DND-41 (cell line): ENCODE results near the gene TERB2.
"Not testable (repeated sequence)": the region's sequence is repeated elsewhere in the genome, so short reads cannot be mapped to it uniquely, and the experiment has no call there.

Experiments used
- ATAC-seq: fragments of 200-7000 bp; cut with Tn5 transposase; 3 replicates; pipeline ENCODE4 v1.9.1; 2021; ENCODE audit warnings: low read depth; ENCODE audit not compliant: insufficient read depth
- DNase-seq: peaks from one replicate; pipeline ENCODE4 v3.0.0-alpha.2; 2020
- H2AFZ ChIP-seq: 2 replicates; pipeline ENCODE4 v1.6.0; 2012; ENCODE audit warnings: low read depth, low read length
- H3K27ac ChIP-seq: 2 replicates; pipeline ENCODE4 v1.5.1; 2012; ENCODE audit warnings: low read length, inconsistent platforms
- H3K27me3 ChIP-seq: fragments of 200-600 bp; sonication (generic); 2 replicates; pipeline ENCODE4 v1.6.0; 2012; ENCODE audit warnings: low read length, mild to moderate bottlenecking, inconsistent platforms; ENCODE audit not compliant: insufficient read depth, poor library complexity
- H3K36me3 ChIP-seq: 2 replicates; pipeline ENCODE4 v1.5.1; 2012; ENCODE audit warnings: low read length, inconsistent platforms; ENCODE audit not compliant: insufficient read depth
- H3K4me1 ChIP-seq: 2 replicates; pipeline ENCODE4 v1.5.1; 2012; ENCODE audit warnings: mild to moderate bottlenecking, low read length; ENCODE audit not compliant: insufficient read depth
- H3K4me2 ChIP-seq: 2 replicates; pipeline ENCODE4 v1.6.0; 2012; ENCODE audit warnings: mild to moderate bottlenecking, moderate library complexity, low read length, inconsistent platforms; ENCODE audit not compliant: insufficient read depth
- H3K4me3 ChIP-seq, 2 experiments: fragments of 200-600 bp in 1 of 2; shearing (Covaris generic) in 1 of 2; 2 replicates each; pipeline ENCODE4 v1.5.1; 2012 to 2016; ENCODE audit warnings: inconsistent platforms in 2 of 2, low read length in 2 of 2, mild to moderate bottlenecking in 2 of 2, low read depth in 1 of 2, moderate library complexity in 1 of 2
- H3K79me2 ChIP-seq: 2 replicates; pipeline ENCODE4 v1.6.0; 2012; ENCODE audit warnings: low read length, inconsistent platforms; ENCODE audit not compliant: insufficient read depth
- H3K9ac ChIP-seq: 2 replicates; pipeline ENCODE4 v1.6.0; 2012; ENCODE audit warnings: low read depth, mild to moderate bottlenecking, inconsistent platforms, low read length, moderate library complexity
- H3K9me3 ChIP-seq: 2 replicates; pipeline ENCODE4 v1.5.1; 2012; ENCODE audit warnings: low read length, moderate library complexity, mild to moderate bottlenecking, inconsistent platforms; ENCODE audit not compliant: insufficient read depth, severe bottlenecking
- H4K20me1 ChIP-seq: 2 replicates; pipeline ENCODE4 v1.6.0; 2012; ENCODE audit warnings: low read length; ENCODE audit not compliant: insufficient read depth
- EZH2 ChIP-seq: IDR thresholded peaks from 3 replicates; pipeline ENCODE4 v1.6.1; 2012; ENCODE audit warnings: borderline replicate concordance, low read depth, mild to moderate bottlenecking, moderate library complexity, low read length, inconsistent platforms; ENCODE audit not compliant: severe bottlenecking
- TF ChIP-seq, protein P1 (sequence below): IDR thresholded peaks from 2 replicates; pipeline ENCODE4 v1.5.1; 2012; ENCODE audit warnings: borderline replicate concordance, low read length, moderate library complexity, mild to moderate bottlenecking; ENCODE audit not compliant: poor library complexity, severe bottlenecking; ENCODE audit errors: extremely low read depth

The TERB2 gene

GRCh38 chr15:44988870-44989219 lies 32.4 kb downstream of the TERB2 start:
- H3K27ac ChIP-seq, H3K9me3 ChIP-seq, H4K20me1 ChIP-seq, H3K4me2 ChIP-seq, ATAC-seq, H3K4me1 ChIP-seq, H3K9ac ChIP-seq, H3K4me3 ChIP-seq, H3K27me3 ChIP-seq, H3K36me3 ChIP-seq, DNase-seq, H2AFZ ChIP-seq, H3K79me2 ChIP-seq: not testable (repeated sequence)

DNA sequence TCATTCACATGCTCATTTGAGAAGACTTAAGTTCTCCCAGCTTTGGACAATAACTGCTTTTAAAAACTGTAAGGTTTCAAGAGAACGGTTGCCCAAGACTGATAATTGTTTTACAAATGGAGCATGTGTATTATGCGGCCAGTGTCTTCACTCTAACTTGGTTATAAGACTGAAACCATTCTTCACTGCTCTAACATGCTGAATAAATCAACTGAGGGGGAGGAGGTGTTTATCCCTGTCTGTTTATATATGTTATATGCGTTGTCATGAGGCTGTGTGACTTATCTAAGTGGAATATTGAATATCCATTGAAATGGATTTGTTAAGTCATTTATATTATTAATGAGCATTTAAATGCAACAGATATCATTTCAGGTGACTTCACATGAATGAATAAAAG lies 41.1 kb downstream of the TERB2 start:
- not testable (repeated sequence) for H3K27me3 ChIP-seq, H3K4me1 ChIP-seq, H3K79me2 ChIP-seq, H2AFZ ChIP-seq, H3K36me3 ChIP-seq, DNase-seq, H3K9me3 ChIP-seq, H3K9ac ChIP-seq, H3K4me2 ChIP-seq, ATAC-seq, H3K4me3 ChIP-seq, H4K20me1 ChIP-seq, H3K27ac ChIP-seq

DNA sequence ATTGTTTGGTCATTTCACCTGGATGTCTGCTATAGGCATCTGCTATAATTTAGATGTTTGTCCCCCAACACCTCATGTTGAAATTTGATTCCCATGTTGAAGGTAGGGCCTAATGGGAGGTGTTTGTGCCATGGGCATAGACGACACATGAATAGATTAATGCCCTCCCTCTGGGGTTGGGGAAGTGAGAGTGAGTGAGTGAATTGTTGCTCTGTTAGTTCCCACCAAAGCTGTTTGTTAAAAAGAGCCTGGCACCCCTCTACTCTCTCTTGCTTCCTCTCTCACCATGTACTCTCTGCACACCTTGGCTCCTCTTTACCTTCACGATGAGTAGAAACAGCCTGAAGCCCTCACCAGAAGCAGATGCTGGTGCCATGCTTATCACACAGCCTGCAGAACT lies 42.6 kb downstream of the TERB2 start:
- Histone ChIP-seq H4K20me1 (no peaks in the 10 kb centered on the region), H3K27me3 (no peaks in the 10 kb centered on the region), H3K4me1 (no peaks in the 10 kb centered on the region), H3K9me3 (no peaks in the 10 kb centered on the region), H3K9ac (no peak overlapping the region), H3K27ac (no peak overlapping the region), H3K36me3 (no peaks in the 10 kb centered on the region), H3K4me3 (no peak overlapping the region), H2AFZ (no peak overlapping the region), H3K4me2 (no peak overlapping the region), H3K79me2 (no peaks in the 10 kb centered on the region)
- ATAC-seq (no peak), DNase-seq (no peak)
- TF ChIP-seq, protein P1, sequence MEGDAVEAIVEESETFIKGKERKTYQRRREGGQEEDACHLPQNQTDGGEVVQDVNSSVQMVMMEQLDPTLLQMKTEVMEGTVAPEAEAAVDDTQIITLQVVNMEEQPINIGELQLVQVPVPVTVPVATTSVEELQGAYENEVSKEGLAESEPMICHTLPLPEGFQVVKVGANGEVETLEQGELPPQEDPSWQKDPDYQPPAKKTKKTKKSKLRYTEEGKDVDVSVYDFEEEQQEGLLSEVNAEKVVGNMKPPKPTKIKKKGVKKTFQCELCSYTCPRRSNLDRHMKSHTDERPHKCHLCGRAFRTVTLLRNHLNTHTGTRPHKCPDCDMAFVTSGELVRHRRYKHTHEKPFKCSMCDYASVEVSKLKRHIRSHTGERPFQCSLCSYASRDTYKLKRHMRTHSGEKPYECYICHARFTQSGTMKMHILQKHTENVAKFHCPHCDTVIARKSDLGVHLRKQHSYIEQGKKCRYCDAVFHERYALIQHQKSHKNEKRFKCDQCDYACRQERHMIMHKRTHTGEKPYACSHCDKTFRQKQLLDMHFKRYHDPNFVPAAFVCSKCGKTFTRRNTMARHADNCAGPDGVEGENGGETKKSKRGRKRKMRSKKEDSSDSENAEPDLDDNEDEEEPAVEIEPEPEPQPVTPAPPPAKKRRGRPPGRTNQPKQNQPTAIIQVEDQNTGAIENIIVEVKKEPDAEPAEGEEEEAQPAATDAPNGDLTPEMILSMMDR = no peak
- no peak for TF ChIP-seq EZH2

- not testable (repeated sequence) for ATAC-seq, H3K9me3 ChIP-seq, H3K79me2 ChIP-seq, H2AFZ ChIP-seq, H3K9ac ChIP-seq, H3K36me3 ChIP-seq, H3K4me3 ChIP-seq, H3K4me1 ChIP-seq, H3K27me3 ChIP-seq, H4K20me1 ChIP-seq, H3K4me2 ChIP-seq, H3K27ac ChIP-seq, DNase-seq
These were observed 44.7 kb downstream of the TERB2 start for GRCh38 chr15:45001180-45001579.

DNA sequence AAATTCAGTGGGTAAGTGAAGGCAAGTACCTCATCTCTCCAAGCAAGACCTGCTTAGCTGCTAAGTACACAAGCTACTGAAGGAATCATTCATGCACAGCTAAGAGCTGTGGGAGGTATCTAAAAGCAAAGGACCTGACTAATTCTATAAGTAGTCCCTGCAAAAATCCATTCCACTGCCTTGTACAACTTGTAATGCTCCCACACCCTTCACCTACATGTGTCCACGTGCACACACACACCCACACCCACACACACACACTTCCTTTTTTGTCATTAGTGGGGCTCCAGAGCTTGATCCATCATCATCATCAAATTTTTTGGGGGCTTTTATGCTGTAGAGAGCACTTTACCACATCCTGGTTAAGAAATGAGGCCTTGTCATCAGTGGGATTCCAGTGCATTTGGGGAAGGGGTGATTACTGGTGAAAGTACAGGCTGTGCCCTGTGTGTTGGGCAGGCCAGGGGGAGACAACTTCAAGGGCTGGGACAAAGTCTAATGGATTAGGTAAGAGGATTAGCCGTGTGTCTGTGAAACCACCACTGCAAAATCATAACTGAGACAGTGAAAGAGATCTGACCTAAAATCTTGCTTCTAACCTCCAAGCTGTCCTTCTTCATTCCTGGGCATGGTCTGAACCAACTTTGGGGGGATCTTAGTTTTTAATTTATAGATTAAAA lies 47.4 kb downstream of the TERB2 start:
- DNase-seq, H3K4me2 ChIP-seq, H4K20me1 ChIP-seq, H3K27me3 ChIP-seq, H3K9me3 ChIP-seq, H3K4me3 ChIP-seq, H2AFZ ChIP-seq, H3K9ac ChIP-seq, H3K79me2 ChIP-seq, ATAC-seq, H3K27ac ChIP-seq, H3K4me1 ChIP-seq, H3K36me3 ChIP-seq: not testable (repeated sequence)

DNA sequence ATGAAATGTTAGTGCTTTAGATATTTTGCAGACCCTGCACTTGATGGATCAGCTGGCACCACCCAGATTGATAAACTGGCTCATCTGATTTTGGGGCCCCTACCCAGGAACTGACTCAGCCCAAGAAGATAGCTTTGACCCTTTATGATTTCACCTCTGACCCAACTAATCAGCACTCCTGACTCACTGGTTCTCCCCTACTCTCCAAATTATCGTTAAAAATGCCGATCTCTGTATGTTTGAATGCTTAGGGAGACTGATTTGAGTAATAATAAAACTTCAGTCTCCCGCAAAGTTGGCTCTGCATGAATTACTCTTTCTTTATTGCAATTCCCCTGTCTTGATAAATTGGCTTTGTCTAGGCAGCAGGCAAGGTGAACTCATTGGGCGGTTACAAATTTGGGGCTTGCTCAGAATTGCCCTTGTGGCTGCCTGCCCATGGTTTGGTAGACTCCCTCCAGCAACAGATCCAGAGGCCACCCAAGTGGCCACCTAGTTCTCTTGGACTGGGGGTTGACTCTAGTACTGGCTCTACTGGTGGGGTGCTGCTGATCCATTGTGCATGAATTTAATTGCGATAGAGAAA lies 48.2 kb downstream of the TERB2 start:
- not testable (repeated sequence) for DNase-seq, H3K36me3 ChIP-seq, ATAC-seq, H2AFZ ChIP-seq, H3K79me2 ChIP-seq, H3K9me3 ChIP-seq, H3K4me2 ChIP-seq, H3K27me3 ChIP-seq, H4K20me1 ChIP-seq, H3K9ac ChIP-seq, H3K4me3 ChIP-seq, H3K4me1 ChIP-seq, H3K27ac ChIP-seq
